Nephron progenitor cell (in vitro differentiated cells): ENCODE data around the gene NEAT1.

Source experiments
- DNase-seq: peaks from one replicate; pipeline ENCODE4 v3.0.0; 2021
- H3K27ac Mint-ChIP-seq: 2 replicates; pipeline ENCODE4 v1.8.0; 2021; ENCODE audit warnings: mild to moderate bottlenecking, moderate library complexity, mixed read lengths
- H3K27me3 Mint-ChIP-seq: 2 replicates; pipeline ENCODE4 v1.8.0; 2021; ENCODE audit warnings: mild to moderate bottlenecking, low read depth, mixed read lengths; ENCODE audit not compliant: poor library complexity
- H3K36me3 Mint-ChIP-seq: 2 replicates; pipeline ENCODE4 v1.8.0; 2021; ENCODE audit warnings: low read depth, mixed read lengths
- H3K4me1 Mint-ChIP-seq: 2 replicates; pipeline ENCODE4 v1.8.0; 2021; ENCODE audit warnings: mixed read lengths
- H3K4me3 Mint-ChIP-seq: 2 replicates; pipeline ENCODE4 v1.8.0; 2021; ENCODE audit warnings: mild to moderate bottlenecking, moderate library complexity, mixed read lengths
- H3K9me3 Mint-ChIP-seq: 2 replicates; pipeline ENCODE4 v1.8.0; 2021; ENCODE audit warnings: mild to moderate bottlenecking, moderate library complexity, mixed read lengths
- TF ChIP-seq, protein P1 (sequence below): fragments of 200-600 bp; sonication (generic); IDR thresholded peaks from 2 replicates; pipeline ENCODE4 v1.5.0; 2021; ENCODE audit warnings: antibody characterized with exemption

Gene NEAT1

DNA sequence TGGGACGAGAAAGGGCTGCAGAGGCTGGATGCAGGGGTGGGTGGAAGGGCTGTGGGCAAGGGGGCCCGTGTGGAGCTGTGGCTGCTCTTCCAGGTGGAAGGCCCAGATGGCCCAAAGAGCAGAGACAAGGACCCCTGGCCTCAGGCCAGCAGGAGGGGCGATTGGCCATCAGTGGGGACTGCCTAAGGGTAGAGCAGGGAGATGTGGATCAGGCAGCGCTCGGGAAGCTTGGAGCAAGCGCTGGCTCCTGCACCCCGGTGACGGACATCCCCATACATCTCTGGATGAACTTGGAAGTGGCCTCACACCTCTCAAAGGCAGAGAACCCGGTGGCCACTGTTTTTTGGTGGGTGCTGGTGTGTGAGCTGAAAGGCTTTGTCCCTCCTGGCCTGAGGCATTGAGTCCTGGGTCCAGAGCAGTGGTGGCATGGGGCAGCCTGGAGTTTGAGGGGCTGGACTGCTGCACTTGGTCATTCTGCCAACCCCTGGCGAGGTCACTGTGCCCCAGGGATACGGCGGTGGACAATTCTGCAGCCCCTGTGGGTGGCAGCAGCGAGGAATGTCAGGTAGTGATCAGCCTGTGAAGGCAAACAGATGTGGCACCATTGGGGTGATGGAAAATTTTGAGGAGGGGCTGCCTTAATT lies 30.3 kb upstream of the NEAT1 start:
- Mint-ChIP-seq H3K4me1 (peaks cover 51% of the 10 kb centered on the region), H3K9me3 (no peaks in the 10 kb centered on the region), H3K4me3 (no peak overlapping the region), H3K36me3 (peaks cover 3% of the 10 kb centered on the region), H3K27ac (peak overlapping the region; percentile 84), H3K27me3 (no peaks in the 10 kb centered on the region)
- TF ChIP-seq, protein P1, sequence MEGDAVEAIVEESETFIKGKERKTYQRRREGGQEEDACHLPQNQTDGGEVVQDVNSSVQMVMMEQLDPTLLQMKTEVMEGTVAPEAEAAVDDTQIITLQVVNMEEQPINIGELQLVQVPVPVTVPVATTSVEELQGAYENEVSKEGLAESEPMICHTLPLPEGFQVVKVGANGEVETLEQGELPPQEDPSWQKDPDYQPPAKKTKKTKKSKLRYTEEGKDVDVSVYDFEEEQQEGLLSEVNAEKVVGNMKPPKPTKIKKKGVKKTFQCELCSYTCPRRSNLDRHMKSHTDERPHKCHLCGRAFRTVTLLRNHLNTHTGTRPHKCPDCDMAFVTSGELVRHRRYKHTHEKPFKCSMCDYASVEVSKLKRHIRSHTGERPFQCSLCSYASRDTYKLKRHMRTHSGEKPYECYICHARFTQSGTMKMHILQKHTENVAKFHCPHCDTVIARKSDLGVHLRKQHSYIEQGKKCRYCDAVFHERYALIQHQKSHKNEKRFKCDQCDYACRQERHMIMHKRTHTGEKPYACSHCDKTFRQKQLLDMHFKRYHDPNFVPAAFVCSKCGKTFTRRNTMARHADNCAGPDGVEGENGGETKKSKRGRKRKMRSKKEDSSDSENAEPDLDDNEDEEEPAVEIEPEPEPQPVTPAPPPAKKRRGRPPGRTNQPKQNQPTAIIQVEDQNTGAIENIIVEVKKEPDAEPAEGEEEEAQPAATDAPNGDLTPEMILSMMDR: no peak
- DNase-seq: no peak

DNA sequence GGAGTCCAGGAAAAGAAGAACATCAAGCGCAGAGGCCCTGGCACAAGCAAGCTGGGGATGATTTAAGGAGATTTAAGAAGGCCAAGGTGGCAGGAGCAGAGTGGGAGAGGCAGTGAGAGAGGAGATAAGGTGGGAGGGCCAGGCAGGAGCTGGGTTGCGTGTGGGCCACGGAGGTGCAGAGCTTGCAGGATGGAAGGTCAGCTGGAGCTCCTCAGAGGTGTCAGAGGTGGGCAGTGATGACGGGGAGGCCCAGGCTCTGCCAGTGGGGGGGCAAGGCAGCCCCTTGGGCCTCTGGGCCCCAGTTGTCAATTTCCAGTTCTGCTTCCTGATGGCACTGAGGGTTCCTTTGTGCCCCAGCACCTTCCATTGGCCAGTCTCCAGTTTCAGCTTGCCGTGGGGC lies 29.7 kb upstream of the NEAT1 start:
- Mint-ChIP-seq H3K4me1 (peaks cover 54% of the 10 kb centered on the region), H3K4me3 (no peak overlapping the region), H3K27me3 (no peaks in the 10 kb centered on the region), H3K36me3 (peaks cover 6% of the 10 kb centered on the region), H3K9me3 (no peaks in the 10 kb centered on the region), H3K27ac (peak overlapping the region; percentile 84)
- no peak for DNase-seq
- TF ChIP-seq, protein P1: no peak

DNA sequence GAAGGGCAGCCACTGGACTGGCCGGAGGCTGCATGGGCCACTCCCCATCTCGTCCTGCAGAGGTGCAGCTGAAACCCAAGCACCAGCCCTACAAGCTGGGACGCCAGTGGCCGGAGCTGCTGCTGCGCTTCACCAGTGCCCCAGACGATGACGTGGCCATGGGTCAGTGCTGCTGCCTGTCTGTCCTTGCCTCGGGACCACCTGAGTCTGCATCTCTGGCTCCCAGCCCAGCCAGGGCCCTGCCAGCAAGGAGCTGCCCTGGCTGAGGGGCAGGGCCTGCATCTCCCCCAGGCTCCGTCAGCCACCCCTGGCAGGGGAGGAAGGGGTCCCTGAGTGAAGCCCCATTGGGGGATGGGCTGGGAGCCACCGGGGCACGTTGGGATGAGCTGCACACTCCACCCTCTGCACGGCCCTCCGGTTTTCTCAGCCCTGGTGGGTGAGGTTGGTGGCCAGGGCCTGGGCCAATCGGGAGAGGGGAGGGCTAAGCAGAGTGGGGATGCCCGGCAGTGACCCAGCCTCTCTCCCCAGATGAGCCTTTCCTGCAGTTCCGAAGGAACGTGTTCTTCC lies 29.0 kb upstream of the NEAT1 start:
- TF ChIP-seq, protein P1: no peak
- H3K4me3 Mint-ChIP-seq: no peak overlapping the region
- peaks cover 53% of the 10 kb centered on the region for H3K4me1 Mint-ChIP-seq
- no peak for DNase-seq
- H3K27ac Mint-ChIP-seq: no peak overlapping the region
- no peaks in the 10 kb centered on the region for H3K9me3 Mint-ChIP-seq
- no peaks in the 10 kb centered on the region for H3K27me3 Mint-ChIP-seq
- H3K36me3 Mint-ChIP-seq: peaks cover 10% of the 10 kb centered on the region

DNA sequence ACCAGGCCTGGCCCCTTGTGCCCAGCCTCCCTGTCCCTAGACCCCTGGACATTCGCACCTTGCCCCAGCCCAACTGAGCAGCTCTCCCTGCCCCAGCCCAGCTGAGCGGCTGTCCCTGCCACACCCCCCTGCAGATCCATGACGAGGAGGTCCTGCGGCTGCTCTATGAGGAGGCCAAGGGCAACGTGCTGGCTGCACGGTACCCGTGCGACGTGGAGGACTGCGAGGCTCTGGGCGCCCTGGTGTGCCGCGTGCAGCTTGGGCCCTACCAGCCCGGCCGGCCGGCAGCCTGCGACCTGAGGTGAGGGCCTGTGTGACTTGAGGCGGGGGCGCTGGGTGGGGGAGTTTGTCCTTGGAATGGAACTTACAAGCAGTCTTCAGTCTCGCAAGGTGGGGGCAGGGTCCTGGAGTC lies 28.5 kb upstream of the NEAT1 start:
- TF ChIP-seq, protein P1: no peak
- no peaks in the 10 kb centered on the region for H3K9me3 Mint-ChIP-seq
- no peak for DNase-seq
- peaks cover 50% of the 10 kb centered on the region for H3K4me1 Mint-ChIP-seq
- peaks cover 11% of the 10 kb centered on the region for H3K36me3 Mint-ChIP-seq
- no peak overlapping the region for H3K27ac Mint-ChIP-seq
- no peaks in the 10 kb centered on the region for H3K27me3 Mint-ChIP-seq
- H3K4me3 Mint-ChIP-seq: no peak overlapping the region

DNA sequence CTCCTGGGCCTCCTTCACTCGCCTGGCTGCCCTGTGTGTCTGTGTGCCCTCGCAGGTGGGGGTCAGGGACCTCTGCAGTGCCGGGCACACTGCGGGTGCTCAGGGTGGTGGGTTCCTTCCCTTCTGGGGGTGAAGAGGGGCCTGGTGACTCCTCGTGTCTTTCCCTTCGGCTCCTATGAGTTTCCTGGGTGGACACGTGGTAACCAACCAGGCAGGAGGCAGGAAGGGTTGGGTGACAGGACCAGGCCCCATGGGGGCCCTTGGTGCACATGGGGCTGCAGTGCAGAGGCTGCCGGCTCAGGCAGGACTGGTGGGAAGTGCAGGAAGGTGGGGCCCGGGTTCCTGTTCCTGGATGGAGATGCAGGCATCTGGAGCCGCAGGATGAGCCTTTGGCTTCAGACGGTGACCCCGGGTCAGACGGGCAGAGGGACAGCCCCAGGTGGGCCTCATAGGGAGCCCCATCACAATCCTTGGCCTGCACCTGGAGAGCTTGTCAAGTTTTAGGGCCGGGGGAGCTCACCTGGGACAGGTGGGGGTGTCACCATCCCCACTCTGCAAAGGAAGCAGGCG lies 26.6 kb upstream of the NEAT1 start:
- H3K27me3 Mint-ChIP-seq: no peaks in the 10 kb centered on the region
- H3K4me3 Mint-ChIP-seq: no peak overlapping the region
- TF ChIP-seq, protein P1: no peak
- H3K9me3 Mint-ChIP-seq: no peaks in the 10 kb centered on the region
- H3K4me1 Mint-ChIP-seq: peaks cover 41% of the 10 kb centered on the region
- no peak for DNase-seq
- no peak overlapping the region for H3K27ac Mint-ChIP-seq
- peaks cover 11% of the 10 kb centered on the region for H3K36me3 Mint-ChIP-seq
